Measurements from ENCODE around the gene CPEB1.

CPEB1 gene

DNA sequence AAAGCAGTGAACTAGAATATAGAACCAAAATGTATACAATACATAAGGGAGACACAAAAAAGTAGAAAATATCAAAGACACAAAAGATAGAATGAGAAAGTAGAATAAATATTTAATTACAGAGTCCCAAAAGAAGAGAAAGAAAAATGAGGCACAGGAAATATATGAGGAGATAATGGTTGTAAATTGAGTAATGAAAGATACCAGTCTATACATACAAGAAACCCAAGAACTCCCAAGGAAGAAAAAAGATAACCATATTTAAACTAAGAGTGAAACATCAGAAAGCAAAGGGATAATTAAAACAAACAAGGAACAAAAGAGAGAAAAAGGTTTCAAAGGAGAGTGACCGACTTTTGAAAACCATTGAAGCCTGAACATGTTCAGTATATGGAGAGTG lies 47.3 kb downstream of the CPEB1 start:
- no peaks in the 10 kb centered on the region for H3K4me1 Mint-ChIP-seq
- H3K9me3 Mint-ChIP-seq = no peaks in the 10 kb centered on the region
- H3K27me3 Mint-ChIP-seq (ENCODE audit: low read depth, poor library complexity) = peaks cover 20% of the 10 kb centered on the region
- H3K4me3 Mint-ChIP-seq = no peak overlapping the region
- TF ChIP-seq, protein P1, sequence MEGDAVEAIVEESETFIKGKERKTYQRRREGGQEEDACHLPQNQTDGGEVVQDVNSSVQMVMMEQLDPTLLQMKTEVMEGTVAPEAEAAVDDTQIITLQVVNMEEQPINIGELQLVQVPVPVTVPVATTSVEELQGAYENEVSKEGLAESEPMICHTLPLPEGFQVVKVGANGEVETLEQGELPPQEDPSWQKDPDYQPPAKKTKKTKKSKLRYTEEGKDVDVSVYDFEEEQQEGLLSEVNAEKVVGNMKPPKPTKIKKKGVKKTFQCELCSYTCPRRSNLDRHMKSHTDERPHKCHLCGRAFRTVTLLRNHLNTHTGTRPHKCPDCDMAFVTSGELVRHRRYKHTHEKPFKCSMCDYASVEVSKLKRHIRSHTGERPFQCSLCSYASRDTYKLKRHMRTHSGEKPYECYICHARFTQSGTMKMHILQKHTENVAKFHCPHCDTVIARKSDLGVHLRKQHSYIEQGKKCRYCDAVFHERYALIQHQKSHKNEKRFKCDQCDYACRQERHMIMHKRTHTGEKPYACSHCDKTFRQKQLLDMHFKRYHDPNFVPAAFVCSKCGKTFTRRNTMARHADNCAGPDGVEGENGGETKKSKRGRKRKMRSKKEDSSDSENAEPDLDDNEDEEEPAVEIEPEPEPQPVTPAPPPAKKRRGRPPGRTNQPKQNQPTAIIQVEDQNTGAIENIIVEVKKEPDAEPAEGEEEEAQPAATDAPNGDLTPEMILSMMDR (IDR thresholded peaks at IDR 0.05) = no peak
- H3K36me3 Mint-ChIP-seq (ENCODE audit: low read depth) = no peaks in the 10 kb centered on the region
- DNase-seq = no peak
- H3K27ac Mint-ChIP-seq = no peak overlapping the region

- Mint-ChIP-seq H3K4me1 (no peaks in the 10 kb centered on the region), H3K4me3 (no peak overlapping the region), H3K36me3 (ENCODE audit: low read depth) (no peaks in the 10 kb centered on the region), H3K27ac (no peak overlapping the region), H3K27me3 (ENCODE audit: low read depth, poor library complexity) (peaks cover 22% of the 10 kb centered on the region), H3K9me3 (no peaks in the 10 kb centered on the region)
- TF ChIP-seq, protein P1 (IDR thresholded peaks at IDR 0.05) = no peak
- DNase-seq = no peak
Observed at GRCh38 chr15:82597815-82598214, 49.3 kb downstream of the CPEB1 start.

GRCh38 chr15:82595766-82596165 lies 51.4 kb downstream of the CPEB1 start:
- no peaks in the 10 kb centered on the region for H3K9me3 Mint-ChIP-seq
- H3K36me3 Mint-ChIP-seq (ENCODE audit: low read depth) = no peaks in the 10 kb centered on the region
- DNase-seq = no peak
- H3K4me1 Mint-ChIP-seq = no peaks in the 10 kb centered on the region
- H3K4me3 Mint-ChIP-seq = no peak overlapping the region
- H3K27ac Mint-ChIP-seq = no peak overlapping the region
- H3K27me3 Mint-ChIP-seq (ENCODE audit: low read depth, poor library complexity) = peaks cover 30% of the 10 kb centered on the region
- TF ChIP-seq, protein P1 (IDR thresholded peaks at IDR 0.05) = no peak

DNA sequence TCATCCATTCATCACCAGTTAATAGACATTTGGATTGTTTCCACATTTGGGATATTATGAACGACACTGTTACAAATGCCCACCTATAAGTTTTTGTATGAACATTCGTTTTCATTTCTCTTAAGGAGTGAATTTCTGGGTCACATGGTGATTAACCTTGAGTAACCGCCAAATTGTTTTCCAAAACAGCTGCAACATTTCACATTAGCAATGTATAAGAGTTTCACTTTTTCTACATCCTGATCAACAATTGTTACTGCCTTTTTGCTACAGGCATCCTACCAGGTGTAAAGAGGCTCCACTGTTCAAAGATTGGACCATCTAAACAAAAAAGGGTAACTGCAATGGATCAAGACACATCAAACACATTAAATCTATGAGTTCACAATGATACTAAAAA lies 52.0 kb downstream of the CPEB1 start:
- Mint-ChIP-seq H3K27me3 (ENCODE audit: low read depth, poor library complexity) (peaks cover 25% of the 10 kb centered on the region), H3K36me3 (ENCODE audit: low read depth) (no peaks in the 10 kb centered on the region), H3K4me1 (no peaks in the 10 kb centered on the region), H3K4me3 (no peak overlapping the region), H3K9me3 (no peaks in the 10 kb centered on the region), H3K27ac (no peak overlapping the region)
- TF ChIP-seq, protein P1 (IDR thresholded peaks at IDR 0.05) = no peak
- DNase-seq = no peak

DNA sequence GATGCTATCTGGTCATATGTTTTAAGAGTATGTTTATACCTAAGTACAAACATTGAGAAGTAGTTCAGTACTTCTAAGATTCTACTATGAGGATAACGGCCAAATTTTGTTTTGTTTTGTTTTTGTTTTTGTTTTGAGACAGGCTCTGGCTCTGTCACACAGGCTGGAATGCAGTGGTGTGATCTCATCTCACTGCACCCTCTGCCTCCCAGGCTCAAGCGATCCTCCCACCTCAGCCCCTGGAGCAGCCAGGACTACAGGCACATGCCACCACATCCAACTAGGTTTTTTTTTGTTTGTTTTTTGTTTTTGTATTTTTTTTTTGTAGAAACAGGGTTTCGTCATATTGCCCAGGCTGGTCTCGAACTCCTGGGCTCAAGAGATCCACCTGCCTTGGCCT lies 59.4 kb downstream of the CPEB1 start:
- H3K36me3 Mint-ChIP-seq (ENCODE audit: low read depth) = no peaks in the 10 kb centered on the region
- H3K27ac Mint-ChIP-seq = no peak overlapping the region
- DNase-seq = no peak
- peaks cover 30% of the 10 kb centered on the region for H3K27me3 Mint-ChIP-seq (ENCODE audit: low read depth, poor library complexity)
- no peak overlapping the region for H3K4me3 Mint-ChIP-seq
- no peaks in the 10 kb centered on the region for H3K9me3 Mint-ChIP-seq
- H3K4me1 Mint-ChIP-seq = no peaks in the 10 kb centered on the region
- TF ChIP-seq, protein P1 (IDR thresholded peaks at IDR 0.05) = no peak

DNA sequence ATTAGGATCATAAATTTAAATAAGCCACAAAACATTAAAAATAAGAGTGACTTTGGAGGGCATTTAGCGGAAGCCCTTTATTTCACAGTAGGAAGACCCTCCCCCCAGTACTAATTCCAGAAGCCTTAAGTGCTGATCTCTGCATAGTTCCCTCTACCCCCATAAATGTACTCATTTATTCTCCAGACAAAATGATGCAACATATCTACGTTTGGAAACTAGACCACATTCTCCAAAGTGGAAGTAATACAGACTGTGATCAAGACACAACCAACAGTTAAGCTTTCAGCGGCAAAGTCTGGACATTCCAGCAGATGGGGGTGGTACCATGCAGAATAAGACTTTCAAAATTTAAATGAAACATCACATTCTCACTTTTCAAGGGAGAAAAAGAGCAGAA lies 62.1 kb downstream of the CPEB1 start:
- H3K4me1 Mint-ChIP-seq = no peaks in the 10 kb centered on the region
- no peak overlapping the region for H3K4me3 Mint-ChIP-seq
- no peak for DNase-seq
- H3K27me3 Mint-ChIP-seq (ENCODE audit: low read depth, poor library complexity) = peaks cover 29% of the 10 kb centered on the region
- no peak overlapping the region for H3K27ac Mint-ChIP-seq
- TF ChIP-seq, protein P1 (IDR thresholded peaks at IDR 0.05) = no peak
- H3K36me3 Mint-ChIP-seq (ENCODE audit: low read depth) = no peaks in the 10 kb centered on the region
- H3K9me3 Mint-ChIP-seq = no peaks in the 10 kb centered on the region
